Loucy (cell line): ENCODE data around the gene OSBP.

Experiments
- H2AFZ ChIP-seq: fragments of 200-600 bp; sonication (generic); 2 replicates; pipeline ENCODE4 v1.6.0; 2016; ENCODE audit warnings: antibody characterized with exemption, mild to moderate bottlenecking, low read length, moderate library complexity
- H3F3A ChIP-seq: fragments of 200-600 bp; 2 replicates; pipeline ENCODE4 v1.6.0; 2016; ENCODE audit warnings: antibody characterized with exemption, low read depth, mild to moderate bottlenecking
- H3K27me3 ChIP-seq: fragments of 200-600 bp; sonication (generic); 2 replicates; pipeline ENCODE4 v1.6.1; 2014; ENCODE audit warnings: low read length, mild to moderate bottlenecking; ENCODE audit not compliant: insufficient read depth, poor library complexity, severe bottlenecking
- H3K36me3 ChIP-seq: fragments of 200-600 bp; sonication (generic); 2 replicates; pipeline ENCODE4 v1.6.1; 2016; ENCODE audit warnings: low read length; ENCODE audit not compliant: insufficient read depth
- H3K4me1 ChIP-seq: fragments of 200-600 bp; sonication (generic); 2 replicates; pipeline ENCODE4 v1.5.1; 2014; ENCODE audit warnings: low read length, mild to moderate bottlenecking; ENCODE audit not compliant: insufficient read depth, poor library complexity, severe bottlenecking
- H3K4me2 ChIP-seq: fragments of 200-600 bp; sonication (generic); 2 replicates; pipeline ENCODE4 v1.6.0; 2014; ENCODE audit warnings: antibody characterized with exemption, low read length, low read depth, mild to moderate bottlenecking; ENCODE audit not compliant: poor library complexity, severe bottlenecking
- H3K4me3 ChIP-seq: fragments of 200-600 bp; sonication (generic); 2 replicates; pipeline ENCODE4 v1.5.1; 2014; ENCODE audit warnings: low read length, mild to moderate bottlenecking, mixed read lengths; ENCODE audit not compliant: poor library complexity, severe bottlenecking
- H3K79me2 ChIP-seq: fragments of 200-600 bp; sonication (generic); 2 replicates; pipeline ENCODE4 v1.6.1; 2014; ENCODE audit warnings: low read length; ENCODE audit not compliant: insufficient read depth
- H3K9ac ChIP-seq: fragments of 200-600 bp; sonication (generic); 2 replicates; pipeline ENCODE4 v1.6.0; 2014; ENCODE audit warnings: mild to moderate bottlenecking, low read depth, low read length, moderate library complexity; ENCODE audit not compliant: poor library complexity, severe bottlenecking
- H3K9me2 ChIP-seq: fragments of 200-600 bp; sonication (generic); replicated peaks from 2 replicates; pipeline ENCODE4 v1.6.1; 2016; ENCODE audit warnings: low read depth, low read length, mixed read lengths
- H3K9me3 ChIP-seq: fragments of 200-600 bp; sonication (generic); 2 replicates; pipeline ENCODE4 v1.6.1; 2014; ENCODE audit warnings: mild to moderate bottlenecking, antibody characterized with exemption, low read length, low read depth; ENCODE audit not compliant: insufficient read depth
- H4K20me1 ChIP-seq: fragments of 200-600 bp; sonication (generic); 2 replicates; pipeline ENCODE4 v1.6.0; 2014; ENCODE audit warnings: antibody characterized with exemption, low read length, mild to moderate bottlenecking; ENCODE audit not compliant: insufficient read depth, poor library complexity, severe bottlenecking
- CTCF ChIP-seq: fragments of 200-600 bp; sonication (generic); conservative IDR thresholded peaks from 2 replicates; pipeline ENCODE4 v1.5.1; 2014; ENCODE audit warnings: mild to moderate bottlenecking, antibody characterized with exemption, low read length
- EZH2phosphoT487 ChIP-seq: fragments of 200-600 bp; IDR thresholded peaks from 2 replicates; pipeline ENCODE4 v1.6.1; 2018; ENCODE audit warnings: antibody characterized with exemption, mild to moderate bottlenecking, moderate library complexity, borderline replicate concordance

The OSBP gene

GRCh38 chr11:59614277-59615119 lies 1.1 kb downstream of the OSBP start:
- H3K9me3 ChIP-seq: no peaks in the 10 kb centered on the region
- TF ChIP-seq CTCF (no peak), EZH2phosphoT487 (no peak)
- no peaks in the 10 kb centered on the region for H3K27me3 ChIP-seq
- peaks cover 55% of the 10 kb centered on the region for H3K79me2 ChIP-seq
- peak overlapping the region; percentile 88 for H3K4me3 ChIP-seq
- no peak overlapping the region for H2AFZ ChIP-seq
- peaks cover 51% of the 10 kb centered on the region for H3K4me1 ChIP-seq
- H3K9ac ChIP-seq: peak overlapping the region; percentile 85
- H3K4me2 ChIP-seq: peak overlapping the region; percentile 89
- no peaks in the 10 kb centered on the region for H3K9me2 ChIP-seq
- H4K20me1 ChIP-seq: peaks cover 42% of the 10 kb centered on the region
- H3K36me3 ChIP-seq: peaks cover 11% of the 10 kb centered on the region; the same call in 1 of the 2 replicates
- no peaks in the 10 kb centered on the region for H3F3A ChIP-seq

- Histone ChIP-seq H3K27me3 (no peaks in the 10 kb centered on the region), H3K79me2 (peaks cover 73% of the 10 kb centered on the region), H3K4me2 (peak overlapping the region; percentile 89), H3K36me3 (peaks cover 37% of the 10 kb centered on the region), H2AFZ (no peak overlapping the region), H4K20me1 (peaks cover 48% of the 10 kb centered on the region), H3K9ac (peak overlapping the region; percentile 85), H3K4me1 (peaks cover 44% of the 10 kb centered on the region), H3K9me2 (no peaks in the 10 kb centered on the region), H3K4me3 (peak overlapping the region; percentile 88), H3K9me3 (no peaks in the 10 kb centered on the region), H3F3A (no peaks in the 10 kb centered on the region)
- TF ChIP-seq EZH2phosphoT487 (no peak), CTCF (no peak)
Observed at GRCh38 chr11:59611570-59612565, 3.7 kb downstream of the OSBP start.

- no peak overlapping the region for H2AFZ ChIP-seq
- H3K27me3 ChIP-seq: no peaks in the 10 kb centered on the region
- peaks cover 48% of the 10 kb centered on the region for H4K20me1 ChIP-seq
- no peak overlapping the region for H3K9ac ChIP-seq
- no peaks in the 10 kb centered on the region for H3K9me3 ChIP-seq
- H3K4me2 ChIP-seq: peak overlapping the region; percentile 15
- H3K4me3 ChIP-seq: no peak overlapping the region
- H3K9me2 ChIP-seq: no peaks in the 10 kb centered on the region
- peaks cover 79% of the 10 kb centered on the region for H3K79me2 ChIP-seq
- peaks cover 40% of the 10 kb centered on the region for H3K4me1 ChIP-seq
- H3K36me3 ChIP-seq: peaks cover 52% of the 10 kb centered on the region
- no peaks in the 10 kb centered on the region for H3F3A ChIP-seq
- TF ChIP-seq CTCF: no peak
- TF ChIP-seq EZH2phosphoT487: no peak
Observed at GRCh38 chr11:59610289-59610688, 5.3 kb downstream of the OSBP start.
